SK-N-SH (cell line): ENCODE data around the gene SLC25A24. TPM values are rescaled to one million over a fixed set of nuclear protein-coding genes. Genes with fewer than 3 reads are reported as not detected.
"Not testable (repeated sequence)": the region's sequence is repeated elsewhere in the genome, so short reads cannot be mapped to it uniquely, and the experiment has no call there.

Experiments used
- CTCF ChIA-PET: fragments of 300-600, 350-600 bp; formaldehyde crosslinking; extraction: SDS; loops from one replicate; lab custom pipeline; 2021; lab: Yijun Ruan, JAX
- POLR2A ChIA-PET: fragments of 350-600 bp; sonication (Branson Sonifier 250); formaldehyde crosslinking; extraction: SDS; loops from one replicate; lab custom pipeline; 2020; ENCODE audit warnings: antibody characterized with exemption, inconsistent platforms; lab: Yijun Ruan, JAX
- DNase-seq: peaks from one replicate; pipeline ENCODE4 v3.0.0; 2012
- H2AFZ ChIP-seq: fragments of 200-600 bp; sonication (generic); 2 replicates; pipeline ENCODE4 v1.8.1; 2016; ENCODE audit warnings: antibody characterized with exemption, mild to moderate bottlenecking, low read depth
- H3F3A ChIP-seq: fragments of 200-600 bp; sonication (generic); replicated peaks from 2 replicates; pipeline ENCODE3; 2016; ENCODE audit warnings: antibody characterized with exemption, mild to moderate bottlenecking; ENCODE audit not compliant: insufficient read depth
- H3K27ac ChIP-seq, 2 experiments: fragments of 200-500 bp in 1 of 2; fragments of 200-600 bp in 1 of 2; sonication (Bioruptor generic) in 1 of 2; sonication (generic), shearing (Covaris generic) in 1 of 2; 2 replicates each; pipeline versions ENCODE4 v1.5.1 to v1.6.1; 2014 to 2016; ENCODE audit warnings: low read depth in 2 of 2, inconsistent platforms in 1 of 2, low read length in 1 of 2, mild to moderate bottlenecking in 1 of 2, mixed read lengths in 1 of 2
- H3K27me3 ChIP-seq: fragments of 200-600 bp; sonication (generic), shearing (Covaris generic); 2 replicates; pipeline ENCODE4 v1.6.1; 2016; ENCODE audit warnings: mixed run types; ENCODE audit not compliant: insufficient read depth
- H3K36me3 ChIP-seq, 2 experiments: fragments of 200-500 bp in 1 of 2; fragments of 200-600 bp in 1 of 2; sonication (Bioruptor generic) in 1 of 2; sonication (generic) in 1 of 2; replicated peaks in 1 of 2; 2 replicates each; pipeline versions ENCODE3 to v1.5.1; 2014 to 2016; ENCODE audit warnings: low read length in 1 of 2, mild to moderate bottlenecking in 1 of 2; ENCODE audit not compliant: insufficient read depth in 2 of 2, control insufficient read depth in 1 of 2
- H3K4me1 ChIP-seq, 2 experiments: fragments of 200-500 bp in 1 of 2; fragments of 200-600 bp in 1 of 2; sonication (Bioruptor generic) in 1 of 2; sonication (generic), shearing (Covaris generic) in 1 of 2; 2 replicates each; pipeline versions ENCODE4 v1.5.1 to v1.6.1; 2014 to 2016; ENCODE audit warnings: low read depth in 1 of 2, low read length in 1 of 2, mixed run types in 1 of 2; ENCODE audit not compliant: insufficient read depth in 2 of 2, control insufficient read depth in 1 of 2
- H3K4me2 ChIP-seq: fragments of 200-600 bp; sonication (generic), shearing (Covaris generic); 2 replicates; pipeline ENCODE4 v1.6.1; 2017; ENCODE audit warnings: mixed run types
- H3K4me3 ChIP-seq, 2 experiments: fragments of 200-500 bp in 1 of 2; fragments of 200-600 bp in 1 of 2; sonication (Bioruptor generic) in 1 of 2; sonication (generic), shearing (Covaris generic) in 1 of 2; 2 replicates each; pipeline versions ENCODE4 v1.5.1 to v1.8.1; 2014 to 2016; ENCODE audit warnings: low read depth in 2 of 2, inconsistent platforms in 1 of 2, low read length in 1 of 2, mild to moderate bottlenecking in 1 of 2, mixed read lengths in 1 of 2, moderate library complexity in 1 of 2
- H3K79me2 ChIP-seq: fragments of 200-600 bp; sonication (generic); 2 replicates; pipeline ENCODE4 v1.8.1; 2017; ENCODE audit warnings: mild to moderate bottlenecking; ENCODE audit not compliant: insufficient read depth
- H3K9ac ChIP-seq: fragments of 200-600 bp; sonication (generic); 2 replicates; pipeline ENCODE4 v1.6.1; 2017; ENCODE audit warnings: mixed run types
- H3K9me2 ChIP-seq: fragments of 200-600 bp; sonication (generic); 2 replicates; pipeline ENCODE4 v1.6.1; 2017; ENCODE audit warnings: mixed run types
- H3K9me3 ChIP-seq: fragments of 200-600 bp; sonication (generic); 2 replicates; pipeline ENCODE4 v1.6.1; 2017; ENCODE audit warnings: mixed run types, mild to moderate bottlenecking, moderate library complexity
- H4K20me1 ChIP-seq: fragments of 200-600 bp; sonication (generic); 2 replicates; pipeline ENCODE4 v1.6.1; 2017; ENCODE audit warnings: mild to moderate bottlenecking, mixed run types; ENCODE audit not compliant: insufficient read depth
- WGBS: methylation state at CpG from one replicate; pipeline ENCODE4 v1.1.6; 2017; ENCODE audit warnings: low lambda C conversion rate; 5-methylcytosine and 5-hydroxymethylcytosine counted together
- polyA plus RNA-seq, 3 experiments: library from polyadenylated mRNA; depleted of rRNA; stranded (reverse); fragments of >200 nt; gene quantifications; 2 replicates each; pipeline ENCODE4 v1.2.3, GENCODE V29; 2012

Gene SLC25A24
- polyA plus RNA-seq, 1 of the 3 experiments (the other 2 are of a cell fraction), result 11.3 TPM

DNA sequence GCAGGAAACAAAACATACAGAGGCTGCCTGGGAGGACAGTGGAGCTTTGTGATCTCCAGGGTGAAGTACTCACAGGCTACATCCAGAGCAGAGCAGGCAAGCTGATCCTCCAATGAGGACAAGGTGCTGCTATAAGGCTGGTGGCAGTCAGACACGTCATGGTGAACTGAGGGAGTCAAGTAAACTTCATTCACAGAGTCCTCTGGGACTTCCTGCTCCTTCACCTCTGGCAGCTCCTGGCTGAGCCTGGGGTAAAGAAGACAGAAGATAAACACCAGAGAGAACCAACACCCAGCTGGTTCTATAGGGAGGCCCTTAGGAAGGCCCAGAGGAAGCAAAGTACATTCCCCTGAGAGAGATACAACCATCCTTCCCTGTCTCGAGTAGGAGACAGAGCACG, 32.0 kb upstream of the SLC25A24 start:
- H3K4me3 ChIP-seq, H3K9me3 ChIP-seq, H3K4me2 ChIP-seq, H3K9ac ChIP-seq, H3K27me3 ChIP-seq, H3K36me3 ChIP-seq, H3F3A ChIP-seq, CTCF ChIA-PET, POLR2A ChIA-PET, H3K79me2 ChIP-seq, DNase-seq, H4K20me1 ChIP-seq, H3K27ac ChIP-seq, H3K9me2 ChIP-seq, H3K4me1 ChIP-seq, H2AFZ ChIP-seq: not testable (repeated sequence)
- no CpG with 5 or more reads among the region's 3 CpGs for WGBS

DNA sequence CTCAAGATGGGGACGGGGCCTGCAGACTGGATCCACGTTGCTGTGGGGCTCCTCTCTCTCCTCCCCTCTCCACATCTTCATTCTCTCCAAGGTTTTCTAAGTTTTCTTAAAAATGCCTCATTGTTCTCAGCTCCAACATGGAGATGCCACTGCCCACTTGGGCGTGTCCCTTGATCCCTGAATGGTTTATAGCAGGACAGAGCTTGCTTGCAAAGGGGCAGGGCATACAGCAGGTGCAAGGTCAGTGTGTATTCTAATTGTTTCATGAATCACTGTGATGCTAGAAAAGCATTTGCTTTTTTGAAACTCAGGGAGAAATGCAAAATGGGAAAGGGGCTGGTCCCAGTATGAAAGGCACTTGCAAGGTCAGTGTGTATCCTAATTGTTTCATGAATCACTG, 29.8 kb upstream of the SLC25A24 start:
- H3K79me2 ChIP-seq, H3K9ac ChIP-seq, H3F3A ChIP-seq, CTCF ChIA-PET, H2AFZ ChIP-seq, H3K27me3 ChIP-seq, H3K9me3 ChIP-seq, H4K20me1 ChIP-seq, H3K9me2 ChIP-seq, POLR2A ChIA-PET, DNase-seq, H3K4me1 ChIP-seq, H3K4me2 ChIP-seq, H3K27ac ChIP-seq, H3K36me3 ChIP-seq, H3K4me3 ChIP-seq: not testable (repeated sequence)
- WGBS, result no CpG with 5 or more reads among the region's 3 CpGs

DNA sequence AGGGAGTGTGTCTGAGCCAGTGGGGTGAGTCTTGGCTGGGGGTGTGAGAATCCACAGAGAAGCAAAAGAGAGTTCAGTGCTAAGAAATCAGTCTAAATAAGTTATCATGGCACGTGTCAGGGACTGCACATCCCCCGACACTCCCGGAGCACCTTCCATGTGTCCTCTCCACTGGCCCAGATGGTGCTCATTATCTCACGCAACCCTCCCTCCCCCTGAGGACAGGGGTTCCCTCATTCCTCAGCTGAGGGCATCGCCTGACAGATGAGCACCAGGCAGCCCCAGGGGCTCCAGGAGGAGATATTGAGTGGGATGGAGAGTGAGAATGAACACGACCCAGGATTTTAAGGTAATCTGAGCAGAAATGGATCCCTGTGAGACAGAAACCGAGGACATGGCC, 27.6 kb upstream of the SLC25A24 start:
- H2AFZ ChIP-seq, H3K27me3 ChIP-seq, H3K79me2 ChIP-seq, POLR2A ChIA-PET, H4K20me1 ChIP-seq, H3K4me1 ChIP-seq, H3K9me3 ChIP-seq, H3F3A ChIP-seq, H3K4me2 ChIP-seq, H3K4me3 ChIP-seq, H3K9ac ChIP-seq, DNase-seq, CTCF ChIA-PET, H3K36me3 ChIP-seq, H3K27ac ChIP-seq, H3K9me2 ChIP-seq: not testable (repeated sequence)
- no CpG with 5 or more reads among the region's 7 CpGs for WGBS

DNA sequence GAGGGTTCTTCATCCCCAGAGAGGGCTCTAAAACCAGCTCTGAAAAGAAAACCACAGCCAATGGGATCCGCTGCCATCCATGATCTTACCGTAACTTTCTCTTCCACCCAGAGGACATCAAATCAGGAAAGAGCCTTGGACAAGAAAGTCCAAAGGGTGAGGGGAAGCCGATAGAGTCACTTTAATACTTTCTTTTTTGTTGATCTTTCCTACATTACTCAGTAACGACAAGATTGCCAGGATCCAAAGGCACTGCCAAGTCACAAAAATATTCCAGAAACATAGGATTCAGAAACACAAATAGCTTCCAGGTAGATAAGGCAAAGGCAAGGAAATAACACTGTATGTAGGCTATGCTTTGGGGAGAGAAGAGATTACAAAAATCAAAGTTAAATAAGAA, 26.7 kb upstream of the SLC25A24 start:
- 13% methylated on average over 1 of the region's 4 CpGs for WGBS
- CTCF ChIA-PET, H3K36me3 ChIP-seq: not testable (repeated sequence)

DNA sequence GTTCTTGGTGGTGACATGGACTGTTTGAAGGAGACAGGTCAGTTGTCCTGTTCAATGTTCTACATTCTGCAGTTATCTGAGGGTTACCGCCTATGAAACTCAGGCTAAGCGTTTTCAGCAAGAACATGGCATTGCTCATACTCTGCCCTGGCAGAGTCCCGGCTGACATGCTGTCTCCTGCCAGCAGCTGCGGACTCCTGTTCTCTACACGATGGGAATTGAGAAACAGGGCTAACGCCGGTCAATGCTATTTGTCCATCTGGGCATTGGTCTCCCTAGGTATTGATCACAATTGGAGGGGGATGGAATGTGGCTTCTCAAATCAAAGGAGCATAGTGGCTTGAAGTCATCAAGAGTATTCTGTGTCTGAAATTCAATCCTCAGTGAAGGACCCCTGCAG, 23.1 kb upstream of the SLC25A24 start:
- DNase-seq, H3K79me2 ChIP-seq, H4K20me1 ChIP-seq, H3K4me2 ChIP-seq, H3K27ac ChIP-seq, H3K4me1 ChIP-seq, POLR2A ChIA-PET, H3K27me3 ChIP-seq, H3F3A ChIP-seq, H2AFZ ChIP-seq, H3K9me2 ChIP-seq, H3K4me3 ChIP-seq, CTCF ChIA-PET, H3K36me3 ChIP-seq, H3K9ac ChIP-seq, H3K9me3 ChIP-seq: not testable (repeated sequence)
- 52% methylated on average over 6 of the region's 7 CpGs for WGBS

More for the DNA sequence above, 26.7 kb upstream of the SLC25A24 start:
- H3K9ac ChIP-seq, H3K27ac ChIP-seq, H3K9me3 ChIP-seq, DNase-seq, H3K27me3 ChIP-seq, H3F3A ChIP-seq, H3K79me2 ChIP-seq, H2AFZ ChIP-seq, H4K20me1 ChIP-seq, H3K4me1 ChIP-seq, H3K9me2 ChIP-seq, H3K4me3 ChIP-seq, H3K4me2 ChIP-seq, POLR2A ChIA-PET: not testable (repeated sequence)

DNA sequence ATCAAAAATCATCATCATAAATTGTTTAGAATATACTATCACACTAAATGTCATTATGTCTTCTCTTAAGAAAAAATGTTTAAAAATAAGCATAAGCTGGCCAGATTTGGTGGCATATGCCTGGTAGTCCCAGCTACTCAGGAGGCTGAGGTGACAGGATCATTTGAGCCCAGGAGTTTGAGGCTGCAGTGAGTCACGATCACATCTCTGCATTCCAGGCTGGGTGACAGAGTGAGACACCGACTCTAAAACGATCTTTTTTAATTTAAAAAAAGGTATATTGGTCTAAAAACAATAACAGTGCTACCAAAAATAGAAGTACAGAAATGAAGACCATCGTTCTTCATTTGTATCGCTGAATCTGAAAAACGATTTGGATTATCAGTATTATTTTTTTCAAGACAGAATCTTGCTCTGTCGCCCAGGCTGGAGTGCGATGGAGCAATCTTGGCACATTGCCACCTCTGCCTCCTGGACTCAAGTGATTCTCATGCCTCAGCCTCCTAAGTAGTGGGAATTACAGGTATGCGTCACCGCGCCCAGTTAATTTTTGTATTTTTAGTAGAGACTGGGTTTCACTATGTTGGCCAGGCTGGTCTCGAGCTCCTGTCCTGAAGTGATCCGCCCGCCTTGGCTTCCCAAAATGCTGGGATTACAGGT, 17.5 kb upstream of the SLC25A24 start:
- H3K27ac ChIP-seq, H3K4me1 ChIP-seq, H3F3A ChIP-seq, H3K9me3 ChIP-seq, H3K4me3 ChIP-seq, H4K20me1 ChIP-seq, DNase-seq, H3K36me3 ChIP-seq, CTCF ChIA-PET, H3K79me2 ChIP-seq, H3K9me2 ChIP-seq, H3K9ac ChIP-seq, H2AFZ ChIP-seq, H3K4me2 ChIP-seq, H3K27me3 ChIP-seq, POLR2A ChIA-PET: not testable (repeated sequence)
- 65% methylated on average over 14 of the region's 14 CpGs for WGBS
